HT1080 (cell line): ENCODE measurements around the gene MAST3. TPM values are rescaled to one million over a fixed set of nuclear protein-coding genes. Genes with fewer than 3 reads are reported as not detected.

ENCODE experiments used
- DNase-seq: peaks from one replicate; pipeline ENCODE4 v3.0.0-alpha.2; 2015; ENCODE audit warnings: low read depth
- total RNA-seq: library from RNA; depleted of rRNA; stranded (reverse); fragments of >200 nt; shearing (Covaris generic); gene quantifications from 2 replicates; pipeline ENCODE4 v1.2.3, GENCODE V29; 2014

MAST3 gene
- total RNA-seq, 1 experiment from 2014 or later, result 2.3 TPM

DNA sequence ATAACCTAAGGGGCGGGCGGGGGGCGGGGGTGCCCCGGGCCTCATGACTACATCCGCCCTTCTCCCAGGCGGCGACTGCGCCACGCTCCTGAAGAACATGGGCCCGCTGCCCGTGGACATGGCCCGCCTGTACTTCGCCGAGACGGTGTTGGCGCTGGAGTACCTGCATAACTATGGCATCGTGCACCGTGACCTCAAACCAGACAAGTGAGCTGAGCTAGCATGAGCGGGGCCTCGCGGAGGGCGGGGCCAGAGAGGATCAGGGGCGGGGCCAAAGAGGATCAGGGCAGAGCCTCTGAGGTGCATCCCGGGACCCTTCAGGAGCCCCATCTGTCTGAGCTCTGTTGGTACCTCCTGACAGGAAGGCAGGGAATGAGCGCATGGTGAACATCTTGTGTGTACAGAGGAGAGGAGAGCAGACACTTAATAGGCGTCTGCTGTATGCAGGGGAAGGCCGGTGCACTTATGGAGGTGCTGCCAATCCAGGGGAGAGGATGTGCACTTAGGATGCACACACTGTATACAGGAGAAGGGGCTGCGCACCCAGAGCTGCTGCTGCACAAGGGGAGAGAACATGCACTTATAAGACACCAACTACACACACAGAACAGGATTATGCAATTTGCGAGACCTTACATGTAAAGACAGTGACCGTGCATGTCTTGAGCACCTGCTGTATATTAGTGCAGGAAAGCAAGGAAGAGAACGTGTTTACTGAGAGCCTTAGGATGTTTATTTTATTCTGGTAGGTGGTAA, 34.4 kb downstream of the MAST3 start:
- DNase-seq, result no peak

DNA sequence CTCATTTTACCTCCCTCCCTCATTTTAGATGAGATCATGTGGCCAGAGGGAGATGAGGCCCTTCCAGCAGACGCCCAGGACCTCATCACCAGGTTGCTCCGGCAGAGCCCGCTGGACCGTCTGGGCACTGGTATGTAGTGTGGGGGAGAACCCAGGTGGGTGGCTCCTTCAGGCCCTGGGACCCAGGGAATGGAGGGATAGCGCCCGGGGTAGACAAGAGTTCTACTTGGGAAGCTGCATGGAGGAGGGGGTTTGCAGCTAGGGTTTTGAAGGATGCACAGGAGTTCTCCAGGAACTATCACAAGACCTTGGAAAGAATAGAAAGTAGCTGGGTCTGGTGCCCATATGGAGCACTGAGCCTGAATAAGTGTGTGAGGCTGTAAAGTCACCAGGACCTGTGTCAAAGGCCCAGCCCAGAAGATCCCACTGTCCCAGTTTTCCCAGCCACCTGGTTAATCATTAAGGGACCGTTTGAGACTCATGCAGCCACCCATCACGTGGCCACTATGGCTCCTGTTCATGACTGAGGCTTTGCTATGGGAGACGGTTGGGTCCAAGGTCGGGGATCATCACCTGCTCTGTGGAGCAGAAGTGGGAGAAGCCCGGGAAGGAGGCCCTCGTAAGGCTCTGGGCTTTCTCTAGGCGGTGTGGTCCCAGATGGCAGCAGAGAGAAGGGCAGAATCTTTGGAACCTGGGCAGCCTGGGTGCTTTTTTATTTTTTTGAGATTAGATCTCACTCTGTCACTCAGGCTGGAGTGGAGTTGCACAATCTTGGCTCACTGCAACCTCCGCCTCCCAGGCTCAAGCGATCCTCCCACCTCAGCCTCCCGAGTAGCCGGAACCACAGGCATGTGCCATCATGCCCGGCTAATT, 38.4 kb downstream of the MAST3 start:
- no peak for DNase-seq

DNA sequence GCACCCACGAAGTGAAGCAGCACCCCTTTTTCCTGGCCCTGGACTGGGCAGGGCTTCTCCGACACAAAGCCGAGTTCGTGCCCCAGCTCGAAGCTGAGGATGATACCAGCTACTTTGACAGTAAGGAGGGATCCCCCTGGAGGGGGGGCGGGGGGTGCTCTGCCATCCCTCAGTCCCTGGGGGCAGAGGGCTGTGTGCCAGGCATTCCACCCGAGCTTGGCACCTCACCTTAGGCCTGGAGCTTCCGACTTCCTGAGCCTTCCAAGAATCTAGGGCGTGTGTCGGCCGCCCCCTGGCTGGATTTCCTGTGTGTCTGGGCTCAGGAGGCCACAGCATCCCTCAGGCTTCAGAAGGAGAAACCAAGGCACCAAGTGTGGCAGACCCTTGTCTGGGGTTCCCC, 39.7 kb downstream of the MAST3 start:
- DNase-seq, result no peak

DNA sequence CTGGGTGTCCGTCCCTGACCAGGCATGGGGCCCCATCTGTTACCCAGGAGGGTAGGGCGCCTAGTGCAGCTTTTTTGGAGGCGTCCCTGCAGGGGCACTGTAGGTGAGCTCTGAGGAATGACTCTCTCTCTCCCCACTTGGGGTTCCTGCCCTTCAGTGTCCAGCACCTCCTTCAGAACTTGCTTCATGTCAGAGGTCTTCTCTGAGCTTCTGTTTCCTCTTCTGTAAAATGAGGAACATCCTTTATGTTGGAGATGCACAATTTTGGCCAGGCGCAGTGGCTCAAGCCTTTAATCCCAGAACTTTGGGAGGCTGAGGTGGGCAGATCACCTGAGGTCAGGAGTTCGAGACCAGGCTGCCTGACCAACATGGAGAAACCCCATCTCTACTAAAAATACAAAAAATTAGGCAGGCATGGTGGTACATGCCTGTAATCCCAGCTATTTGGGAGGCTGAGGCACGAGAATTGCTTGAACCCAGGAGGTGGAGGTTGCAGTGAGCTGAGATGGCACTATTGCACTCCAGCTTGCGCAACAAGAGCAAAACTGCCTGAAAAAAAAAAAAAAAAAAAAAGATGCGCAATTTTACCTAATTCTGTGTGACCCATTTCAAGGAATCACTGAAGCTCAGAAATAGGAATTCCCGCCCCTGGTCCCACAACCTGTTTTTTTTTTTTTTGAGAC, 40.2 kb downstream of the MAST3 start:
- DNase-seq, result no peak

DNA sequence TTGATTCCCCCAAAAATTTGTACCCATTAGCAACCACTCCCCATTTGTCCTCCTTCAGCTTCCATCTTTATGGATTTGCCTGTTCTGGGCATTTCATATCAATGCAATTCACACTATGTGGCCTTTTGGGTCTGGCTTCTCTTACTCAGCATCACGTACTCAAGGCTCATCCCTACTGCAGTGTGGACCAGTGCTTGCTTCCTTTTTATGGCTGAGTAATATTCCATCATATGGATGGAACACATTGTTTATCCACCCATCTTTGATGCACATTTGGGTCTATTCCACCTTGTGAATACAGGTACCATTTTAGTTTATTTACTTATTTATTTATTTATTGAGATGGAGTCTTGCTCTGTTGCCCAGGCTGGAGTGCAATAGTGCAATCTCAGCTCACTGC, 42.9 kb downstream of the MAST3 start:
- no peak for DNase-seq

DNA sequence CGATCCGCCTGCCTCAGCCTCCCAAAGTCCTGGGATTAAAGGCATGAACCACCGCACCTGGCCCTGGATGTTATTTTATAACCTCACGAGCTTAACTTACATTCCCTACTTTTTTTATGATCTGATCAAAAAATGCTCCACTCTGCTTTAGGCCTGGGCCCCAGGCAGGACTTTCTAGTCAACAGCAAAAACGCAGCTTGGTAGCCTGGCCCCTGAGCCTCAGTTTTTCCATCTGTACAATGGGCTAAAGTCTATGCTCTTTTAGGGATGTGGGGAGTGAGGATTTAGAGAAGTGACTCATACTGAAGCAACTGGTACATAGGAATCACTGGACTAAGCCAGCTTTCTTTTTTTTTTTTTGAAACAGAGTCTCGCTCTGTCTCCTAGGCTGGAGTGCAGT, 43.5 kb downstream of the MAST3 start:
- DNase-seq, result no peak

DNA sequence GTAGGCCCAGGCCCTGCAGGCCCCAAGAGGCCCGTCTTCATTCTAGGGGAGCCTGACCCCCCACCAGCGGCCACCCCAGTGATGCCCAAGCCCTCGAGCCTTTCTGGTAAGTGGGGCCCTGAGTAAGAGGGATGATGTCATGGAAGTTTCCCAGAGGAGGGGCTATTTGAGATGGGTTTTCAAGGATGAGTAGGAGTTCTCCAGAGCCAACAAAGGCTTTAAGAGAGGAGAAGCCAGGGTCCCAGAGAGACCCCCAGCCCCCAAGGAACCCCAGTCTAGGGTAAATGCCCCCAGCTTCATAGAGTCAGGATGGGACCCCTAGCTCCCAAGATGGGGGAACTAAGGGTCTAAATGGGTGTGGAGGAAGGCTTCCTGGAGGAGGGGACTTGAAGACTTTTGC, 46.3 kb downstream of the MAST3 start:
- no peak for DNase-seq

DNA sequence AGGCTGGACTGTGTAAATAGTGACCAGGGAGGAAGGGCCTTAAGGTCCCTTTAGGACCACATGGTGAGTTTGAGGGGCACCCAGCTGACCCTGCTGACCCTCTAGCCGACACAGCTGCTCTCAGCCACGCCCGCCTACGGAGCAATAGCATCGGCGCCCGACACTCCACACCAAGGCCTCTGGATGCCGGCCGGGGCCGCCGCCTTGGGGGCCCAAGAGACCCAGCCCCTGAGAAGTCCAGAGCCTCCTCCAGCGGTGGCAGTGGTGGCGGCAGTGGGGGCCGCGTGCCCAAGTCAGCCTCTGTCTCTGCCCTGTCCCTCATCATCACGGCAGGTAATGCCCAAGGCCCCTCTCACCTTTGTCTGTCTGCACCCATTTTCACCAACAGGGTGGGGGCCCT, 46.8 kb downstream of the MAST3 start:
- DNase-seq, result no peak

DNA sequence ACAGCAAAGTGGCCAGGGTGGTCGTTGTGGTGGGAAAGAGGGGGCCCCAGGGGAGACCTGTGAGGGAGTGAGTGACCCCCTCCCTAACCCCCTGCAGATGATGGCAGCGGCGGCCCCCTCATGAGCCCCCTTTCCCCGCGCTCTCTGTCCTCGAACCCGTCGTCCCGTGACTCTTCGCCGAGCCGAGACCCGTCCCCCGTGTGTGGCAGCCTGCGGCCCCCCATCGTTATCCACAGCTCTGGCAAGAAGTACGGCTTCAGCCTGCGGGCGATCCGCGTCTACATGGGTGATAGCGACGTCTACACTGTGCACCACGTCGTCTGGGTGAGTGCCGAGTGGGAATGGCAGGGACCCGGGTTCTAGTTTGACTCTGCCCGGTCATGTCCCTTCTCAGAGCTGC, 47.3 kb downstream of the MAST3 start:
- DNase-seq, result no peak

DNA sequence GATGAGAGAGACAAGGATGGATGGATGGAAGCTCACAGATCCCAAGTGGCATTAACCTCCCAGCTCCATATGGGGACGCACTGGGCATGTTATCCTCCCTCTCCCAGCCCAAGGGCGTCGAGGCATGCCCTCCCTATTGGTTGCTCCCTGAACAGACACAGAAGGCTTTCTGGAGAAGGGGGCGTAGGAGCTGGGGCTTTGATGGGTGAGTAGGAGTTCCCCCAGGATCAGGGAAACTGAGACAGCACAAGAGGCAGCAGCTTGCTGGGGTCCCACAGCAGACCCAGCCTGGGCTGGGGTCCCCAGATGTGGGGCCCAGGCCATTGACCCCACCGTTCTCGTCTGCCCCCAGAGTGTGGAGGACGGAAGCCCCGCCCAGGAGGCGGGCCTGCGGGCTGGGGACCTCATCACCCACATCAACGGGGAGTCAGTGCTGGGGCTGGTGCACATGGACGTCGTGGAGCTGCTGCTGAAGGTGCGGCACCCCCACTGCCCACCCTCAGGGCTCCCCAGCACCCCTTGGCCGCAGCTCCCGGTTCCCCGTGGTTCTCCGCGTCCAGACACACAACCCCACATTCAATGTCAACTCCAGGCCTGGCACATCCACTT, 47.9 kb downstream of the MAST3 start:
- no peak for DNase-seq

DNA sequence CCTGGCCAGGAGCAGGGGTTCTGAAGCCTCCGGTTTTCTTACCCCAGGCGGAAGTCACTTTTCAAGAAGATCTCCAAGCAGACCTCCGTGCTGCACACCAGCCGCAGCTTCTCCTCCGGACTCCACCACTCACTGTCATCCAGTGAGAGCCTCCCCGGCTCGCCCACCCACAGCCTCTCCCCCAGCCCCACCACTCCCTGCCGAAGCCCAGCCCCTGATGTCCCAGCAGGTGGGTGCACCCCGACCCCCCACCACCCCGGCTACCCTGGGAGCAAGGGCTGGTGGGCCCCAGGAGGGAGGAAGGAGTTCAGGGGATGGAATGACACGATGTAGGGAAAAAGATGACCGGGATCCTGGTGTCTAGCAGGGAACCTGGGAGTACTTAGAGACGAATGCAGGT, 49.8 kb downstream of the MAST3 start:
- no peak for DNase-seq

DNA sequence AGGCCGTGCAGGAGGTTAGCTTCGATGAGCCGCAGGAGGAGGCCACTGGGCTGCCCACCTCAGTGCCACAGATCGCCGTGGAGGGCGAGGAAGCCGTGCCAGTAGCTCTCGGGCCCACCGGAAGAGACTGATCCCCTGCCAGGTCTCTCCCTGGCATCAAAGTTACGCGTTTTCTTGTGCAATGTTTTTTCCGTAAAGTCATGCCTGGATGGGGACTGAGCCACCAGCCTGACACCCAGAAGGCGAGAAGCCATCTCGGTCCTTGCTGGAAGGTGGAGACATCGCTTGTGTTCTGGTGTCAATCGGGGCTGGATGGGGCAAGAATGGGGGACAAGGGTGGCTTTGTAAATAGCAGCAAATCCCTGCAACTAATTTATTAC, 52.0 kb downstream of the MAST3 start:
- no peak for DNase-seq

DNA sequence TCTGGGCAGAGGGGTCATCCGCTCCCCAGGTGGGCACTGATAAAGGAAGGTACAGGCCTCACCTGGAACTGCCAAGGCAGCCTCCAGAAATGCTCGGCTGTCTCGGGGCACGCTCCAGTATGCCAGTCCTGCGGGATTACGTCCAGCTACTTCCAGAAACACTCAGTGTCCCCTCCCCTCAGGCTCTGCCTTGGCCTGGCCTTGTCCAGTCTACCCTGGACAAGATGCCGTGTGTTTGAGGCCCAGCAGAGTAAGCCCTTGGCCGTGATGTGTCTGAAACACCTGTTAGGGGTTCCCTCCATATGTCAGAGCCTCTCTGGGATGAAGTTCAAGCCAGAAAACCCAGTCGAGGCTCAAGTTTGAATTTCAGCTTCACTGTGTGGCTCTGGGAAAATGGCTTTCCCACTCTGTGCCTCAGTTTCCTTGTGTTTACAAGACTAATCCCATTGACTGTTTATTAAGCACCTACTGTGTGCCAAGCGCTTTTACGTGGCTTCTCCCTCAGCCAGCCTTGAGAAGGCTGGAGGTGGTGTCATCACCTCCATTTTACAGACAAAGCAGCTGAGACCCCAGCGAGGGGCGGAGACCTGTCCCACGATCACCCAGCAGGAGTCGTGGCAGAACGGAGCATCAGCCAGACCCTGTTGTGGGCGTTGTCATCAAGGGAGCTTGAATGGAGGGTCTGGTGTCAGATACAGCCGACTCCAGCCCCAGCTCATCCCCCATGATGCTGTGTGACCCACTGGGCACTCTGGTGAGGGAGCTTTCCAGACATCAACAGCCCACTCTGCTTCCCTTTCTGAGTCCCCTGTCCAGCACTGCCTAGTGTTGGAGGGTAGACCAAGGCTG, 53.4 kb downstream of the MAST3 start:
- no peak for DNase-seq

DNA sequence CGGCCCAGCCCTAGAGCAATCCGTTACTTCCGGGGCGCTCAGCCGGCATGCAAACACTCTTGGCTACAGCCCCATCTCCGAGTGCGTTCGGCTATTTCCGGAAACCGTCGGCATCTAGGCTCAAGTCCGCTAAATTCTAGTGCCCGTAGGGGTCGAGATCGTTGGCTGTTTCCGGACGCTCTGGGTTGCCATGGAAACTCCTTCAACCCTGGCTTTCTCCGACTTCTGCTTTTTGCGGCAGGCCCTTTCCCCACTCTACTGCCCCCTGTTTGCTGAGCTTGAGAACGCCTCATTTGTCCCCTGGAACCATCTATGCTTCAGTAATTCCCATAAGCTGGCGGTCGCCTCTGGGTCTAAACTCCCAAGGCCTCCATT, 54.9 kb downstream of the MAST3 start:
- DNase-seq, result peak; percentile 97

DNA sequence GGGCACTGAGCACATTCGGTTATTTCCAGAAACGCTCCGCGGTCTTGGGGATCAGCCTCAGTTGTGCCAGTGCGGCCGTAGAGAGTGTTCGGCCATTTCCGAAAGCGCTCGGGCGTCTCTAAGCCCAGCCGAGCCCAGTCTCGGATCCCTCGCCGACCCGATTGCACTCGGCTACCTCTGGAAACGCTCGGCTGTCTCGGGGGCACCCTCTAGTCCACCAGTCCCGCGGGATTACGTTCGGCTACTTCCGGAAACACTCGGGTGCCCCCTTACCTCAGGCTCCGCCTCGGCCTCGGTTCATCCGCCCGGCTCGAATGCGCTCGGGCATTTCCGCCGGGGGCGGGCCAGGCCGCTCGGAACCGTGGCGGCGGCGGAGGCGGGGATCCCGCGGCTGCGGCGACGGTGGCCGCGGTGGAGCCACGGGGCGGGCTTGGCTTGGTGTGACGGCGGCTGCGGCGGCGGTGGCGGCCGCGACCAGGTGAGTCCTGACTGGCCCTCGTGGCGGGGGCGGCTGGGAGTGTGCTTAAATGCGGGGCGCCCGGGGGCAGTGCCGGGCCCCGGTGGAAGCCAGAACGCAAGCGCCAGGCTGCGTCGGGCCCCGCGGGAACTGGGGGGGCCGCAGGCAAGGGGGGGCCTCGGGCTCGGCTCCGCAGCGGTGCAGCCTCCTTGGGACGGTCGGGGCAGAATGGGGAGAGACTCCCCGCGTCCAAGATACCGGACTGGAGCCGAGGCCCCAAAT, 55.4 kb downstream of the MAST3 start, which contains the start of gene PIK3R2:
PIK3R2 (plus strand) TSS at position 347 of the 739 bp plus-strand sequence. CDS start 2,717 bp downstream, outside the sequence.
- DNase-seq, result peak; percentile 97

DNA sequence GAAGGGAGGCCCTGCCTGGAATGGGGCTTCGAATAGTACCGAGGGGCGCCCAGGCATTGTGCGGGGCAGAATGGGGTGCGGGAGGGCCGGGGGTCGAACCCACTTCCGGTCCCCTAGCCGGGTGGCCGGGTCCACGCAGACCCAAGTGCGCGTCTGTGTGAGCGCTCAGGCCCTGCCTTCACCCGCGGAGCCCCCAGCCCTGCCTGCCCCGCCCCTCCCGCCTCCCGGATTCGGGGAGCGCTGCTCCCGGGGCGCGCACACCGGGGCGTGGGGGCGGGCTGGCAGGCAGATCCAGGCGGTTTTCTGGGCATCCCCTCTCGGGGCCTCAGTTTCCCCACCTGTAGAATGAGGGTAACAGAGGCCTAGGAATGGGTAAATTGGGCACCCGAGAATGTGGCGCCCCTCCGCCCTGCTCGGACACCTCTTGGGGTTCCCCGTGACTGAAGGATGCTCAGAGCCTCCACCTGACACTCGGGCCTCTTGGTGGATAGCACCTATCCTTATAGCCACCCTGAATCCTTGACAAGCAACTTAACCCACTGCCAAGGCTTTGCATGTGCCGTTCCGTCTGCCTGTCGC, 56.1 kb downstream of the MAST3 start:
- no peak for DNase-seq

DNA sequence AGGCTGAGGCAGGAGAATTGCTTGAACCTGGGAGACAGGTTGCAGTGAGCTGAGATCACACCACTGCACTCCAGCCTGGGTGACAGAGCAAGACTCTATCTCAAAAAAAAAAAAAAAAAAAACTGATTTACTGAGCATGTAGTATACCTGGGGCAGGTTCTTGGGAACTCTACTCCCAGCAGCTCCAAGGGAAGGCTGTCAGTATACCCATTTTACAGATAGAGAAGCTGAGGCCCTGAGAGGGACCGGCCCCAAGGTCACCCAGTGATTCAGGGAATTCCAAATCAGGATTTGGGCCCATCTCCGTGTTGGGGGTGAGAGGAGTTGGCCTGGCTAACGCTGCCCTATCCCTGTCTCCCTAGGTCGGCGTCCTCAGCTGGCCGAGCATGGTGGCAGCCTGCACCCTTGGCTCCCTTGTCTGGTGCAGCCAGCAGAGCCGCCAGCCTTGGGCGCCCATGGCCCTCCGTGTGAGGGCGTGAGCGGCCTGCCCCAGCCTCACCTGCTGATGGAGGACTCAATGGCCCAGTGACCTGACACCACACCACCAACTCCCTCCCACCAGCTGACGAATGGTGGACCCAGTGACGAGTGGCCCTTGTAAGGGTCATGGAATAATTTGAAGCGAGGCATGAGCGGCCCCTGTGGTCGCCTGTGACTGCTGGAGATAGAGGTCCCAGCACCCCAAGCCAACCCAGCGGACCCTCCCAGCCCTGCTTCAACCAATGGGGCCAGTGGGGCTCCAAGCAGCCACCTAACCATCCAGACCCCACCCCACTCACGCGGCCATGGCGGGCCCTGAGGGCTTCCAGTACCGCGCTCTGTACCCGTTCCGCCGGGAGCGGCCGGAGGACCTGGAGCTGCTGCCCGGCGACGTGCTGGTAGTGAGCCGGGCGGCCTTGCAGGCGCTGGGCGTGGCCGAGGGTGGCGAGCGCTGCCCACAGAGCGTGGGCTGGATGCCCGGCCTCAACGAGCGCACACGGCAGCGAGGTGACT, 57.8 kb downstream of the MAST3 start:
- DNase-seq, result no peak

DNA sequence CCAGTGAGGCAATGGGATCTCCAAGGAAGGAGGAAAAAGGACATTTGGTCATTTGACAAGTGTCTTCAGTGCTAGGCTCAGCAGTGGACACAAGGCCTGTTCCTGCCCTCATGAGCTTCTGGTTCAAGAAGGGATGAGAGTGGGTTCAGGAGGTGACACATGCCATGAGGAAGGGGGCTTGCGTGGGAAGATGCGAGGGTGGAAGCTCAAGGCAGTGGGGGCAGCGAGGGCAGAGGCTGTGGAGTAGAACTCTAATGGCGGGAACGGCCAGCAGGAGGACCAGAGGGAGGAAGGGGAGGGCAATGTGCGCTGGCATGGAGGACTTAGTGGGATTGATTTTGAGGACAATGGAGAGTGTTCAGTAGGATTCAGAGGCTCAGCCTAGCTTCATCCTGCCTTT, 58.7 kb downstream of the MAST3 start:
- DNase-seq, result no peak
